Epithelial cell of prostate (primary cell): ENCODE measurements around the gene ALDOC.
A peak's percentile ranks its signal among the peaks of the same experiment; 100 is the strongest.

Source experiments
- DNase-seq: peaks from one replicate; pipeline ENCODE4 v3.0.0-alpha.2; 2011; ENCODE audit warnings: low read depth, low spot score
- H3K27ac ChIP-seq: fragments of 450-650 bp; 2 replicates; pipeline ENCODE4 v1.5.1; 2017; ENCODE audit warnings: mild to moderate bottlenecking

Gene ALDOC

GRCh38 chr17:28536532-28537218, 40.0 kb downstream of the ALDOC start:
- H3K27ac ChIP-seq, result no peak overlapping the region
- no peak for DNase-seq

- no peak for DNase-seq
- H3K27ac ChIP-seq, result no peak overlapping the region
Measured at GRCh38 chr17:28534740-28535375, 41.8 kb downstream of the ALDOC start.

- DNase-seq, result no peak
- H3K27ac ChIP-seq, result peak overlapping the region; percentile 59
Measured at GRCh38 chr17:28533091-28533807, 43.4 kb downstream of the ALDOC start.

GRCh38 chr17:28532050-28532960, 44.4 kb downstream of the ALDOC start:
- DNase-seq, result no peak
- H3K27ac ChIP-seq, result peak overlapping the region; percentile 59

- H3K27ac ChIP-seq, result no peak overlapping the region
- no peak for DNase-seq
Measured at GRCh38 chr17:28530926-28531325, 45.8 kb downstream of the ALDOC start.

- DNase-seq, result no peak
- no peak overlapping the region for H3K27ac ChIP-seq
Measured at GRCh38 chr17:28530250-28530649, 46.4 kb downstream of the ALDOC start.

GRCh38 chr17:28529013-28529400, 47.7 kb downstream of the ALDOC start:
- no peak for DNase-seq
- no peak overlapping the region for H3K27ac ChIP-seq

- H3K27ac ChIP-seq, result peak overlapping the region; percentile 52
- no peak for DNase-seq
Measured at GRCh38 chr17:28528327-28529012, 48.2 kb downstream of the ALDOC start.

GRCh38 chr17:28527859-28528258, 48.8 kb downstream of the ALDOC start:
- peak overlapping the region; percentile 52 for H3K27ac ChIP-seq
- no peak for DNase-seq

GRCh38 chr17:28527181-28527681, 49.5 kb downstream of the ALDOC start:
- H3K27ac ChIP-seq, result peak overlapping the region; percentile 52
- no peak for DNase-seq

GRCh38 chr17:28526381-28526780, 50.3 kb downstream of the ALDOC start:
- DNase-seq, result no peak
- no peak overlapping the region for H3K27ac ChIP-seq

- H3K27ac ChIP-seq, result peak overlapping the region; percentile 10
- DNase-seq, result no peak
Measured at GRCh38 chr17:28524476-28525424, 51.9 kb downstream of the ALDOC start.

- DNase-seq, result no peak
- no peak overlapping the region for H3K27ac ChIP-seq
Measured at GRCh38 chr17:28523876-28524275, 52.8 kb downstream of the ALDOC start.

GRCh38 chr17:28523186-28523585, 53.5 kb downstream of the ALDOC start:
- no peak overlapping the region for H3K27ac ChIP-seq
- DNase-seq, result no peak
